ENCODE results near the gene MS4A7. TPM values are rescaled to one million over a fixed set of nuclear protein-coding genes. Genes with fewer than 3 reads are reported as not detected.

The MS4A7 gene, protein sequence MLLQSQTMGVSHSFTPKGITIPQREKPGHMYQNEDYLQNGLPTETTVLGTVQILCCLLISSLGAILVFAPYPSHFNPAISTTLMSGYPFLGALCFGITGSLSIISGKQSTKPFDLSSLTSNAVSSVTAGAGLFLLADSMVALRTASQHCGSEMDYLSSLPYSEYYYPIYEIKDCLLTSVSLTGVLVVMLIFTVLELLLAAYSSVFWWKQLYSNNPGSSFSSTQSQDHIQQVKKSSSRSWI
- 100 to 1,000 TPM in 2 of 4 donors, 10 to 100 TPM in 2; 88.0 to 222 (median 103) TPM for total RNA-seq

DNA sequence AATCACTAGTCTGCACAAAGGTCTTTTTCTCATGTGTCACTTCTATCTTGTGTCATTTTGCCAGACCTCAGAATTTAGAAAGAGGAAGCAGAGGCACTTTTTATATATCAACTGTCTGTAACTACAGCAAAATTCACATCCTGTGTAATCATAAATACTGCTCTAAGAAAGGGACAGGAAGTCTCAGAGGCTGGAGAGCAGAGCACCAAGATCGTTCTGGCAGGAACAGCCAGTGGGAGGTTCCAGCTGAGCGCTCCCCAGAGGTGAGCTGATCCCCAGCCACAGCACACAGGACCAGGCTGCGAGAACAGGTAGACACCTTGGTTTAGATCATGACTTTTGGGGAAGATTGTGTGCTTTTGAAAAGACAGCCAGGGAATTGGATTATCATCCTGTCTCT, at the start of gene MS4A7:
MS4A7 (plus strand) TSS at position 179 of the 400 bp plus-strand sequence. CDS start 4,610 bp downstream, outside the sequence.
- TF ChIP-seq, protein P1, sequence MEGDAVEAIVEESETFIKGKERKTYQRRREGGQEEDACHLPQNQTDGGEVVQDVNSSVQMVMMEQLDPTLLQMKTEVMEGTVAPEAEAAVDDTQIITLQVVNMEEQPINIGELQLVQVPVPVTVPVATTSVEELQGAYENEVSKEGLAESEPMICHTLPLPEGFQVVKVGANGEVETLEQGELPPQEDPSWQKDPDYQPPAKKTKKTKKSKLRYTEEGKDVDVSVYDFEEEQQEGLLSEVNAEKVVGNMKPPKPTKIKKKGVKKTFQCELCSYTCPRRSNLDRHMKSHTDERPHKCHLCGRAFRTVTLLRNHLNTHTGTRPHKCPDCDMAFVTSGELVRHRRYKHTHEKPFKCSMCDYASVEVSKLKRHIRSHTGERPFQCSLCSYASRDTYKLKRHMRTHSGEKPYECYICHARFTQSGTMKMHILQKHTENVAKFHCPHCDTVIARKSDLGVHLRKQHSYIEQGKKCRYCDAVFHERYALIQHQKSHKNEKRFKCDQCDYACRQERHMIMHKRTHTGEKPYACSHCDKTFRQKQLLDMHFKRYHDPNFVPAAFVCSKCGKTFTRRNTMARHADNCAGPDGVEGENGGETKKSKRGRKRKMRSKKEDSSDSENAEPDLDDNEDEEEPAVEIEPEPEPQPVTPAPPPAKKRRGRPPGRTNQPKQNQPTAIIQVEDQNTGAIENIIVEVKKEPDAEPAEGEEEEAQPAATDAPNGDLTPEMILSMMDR (IDR thresholded peaks at IDR 0.05): no peak
- ATAC-seq (ENCODE audit: low FRiP score): no peak
- no peak for DNase-seq (ENCODE audit: low spot score)

DNA sequence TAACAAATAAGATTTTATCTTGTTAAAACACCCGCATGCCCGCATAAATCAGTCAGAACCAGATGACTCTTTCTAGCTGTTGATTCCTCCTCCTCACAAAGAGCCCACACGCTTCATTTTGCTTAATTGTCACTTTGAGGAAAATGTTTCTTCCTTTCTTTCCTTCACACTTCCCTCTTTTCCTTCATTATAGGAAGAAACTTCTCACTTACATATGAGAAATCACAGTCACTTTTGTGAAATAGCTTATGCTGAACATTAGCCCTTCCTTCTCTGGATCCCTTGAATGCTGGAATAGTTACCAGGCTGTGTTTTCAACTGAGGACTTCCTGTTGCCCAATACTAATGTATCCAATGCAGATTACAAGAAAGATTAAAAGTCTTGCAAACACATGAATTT, 45.5 kb upstream of the MS4A7 start:
- no peak for DNase-seq (ENCODE audit: low spot score)
- no peak for ATAC-seq (ENCODE audit: low FRiP score)
- TF ChIP-seq, protein P1 (IDR thresholded peaks at IDR 0.05): no peak

DNA sequence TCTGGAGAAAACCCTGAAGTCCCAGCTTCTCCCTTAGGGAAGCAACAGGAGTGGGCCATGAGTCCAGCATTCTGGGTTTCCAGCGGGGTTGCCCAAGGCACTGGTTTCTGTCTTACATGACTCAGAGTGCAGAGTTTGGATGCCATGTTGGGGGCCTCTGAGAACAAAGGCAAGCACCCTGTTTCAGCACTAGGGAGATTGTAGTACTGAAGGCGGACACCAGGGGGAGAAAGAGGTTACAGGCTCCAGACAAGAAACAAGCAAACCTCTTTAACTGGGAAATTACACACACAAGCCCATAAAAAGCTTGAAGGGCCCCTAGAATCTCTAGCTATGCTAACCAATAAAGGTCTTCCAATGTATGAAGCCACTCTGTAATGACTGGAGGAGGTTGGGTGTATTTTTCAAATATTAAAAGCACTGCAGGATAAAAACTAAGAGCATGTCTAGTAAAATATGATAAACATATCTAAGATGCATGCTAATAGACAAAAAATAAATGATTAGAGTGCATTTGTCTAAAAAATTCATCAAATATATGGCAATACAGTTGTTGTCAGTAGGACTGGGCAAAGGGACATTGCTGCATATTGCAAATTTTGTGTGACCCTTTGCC, 44.2 kb upstream of the MS4A7 start:
- DNase-seq (ENCODE audit: low spot score) (peak; percentile 70), ATAC-seq (ENCODE audit: low FRiP score) (peak; percentile 48)
- TF ChIP-seq, protein P1 (IDR thresholded peaks at IDR 0.05): no peak

DNA sequence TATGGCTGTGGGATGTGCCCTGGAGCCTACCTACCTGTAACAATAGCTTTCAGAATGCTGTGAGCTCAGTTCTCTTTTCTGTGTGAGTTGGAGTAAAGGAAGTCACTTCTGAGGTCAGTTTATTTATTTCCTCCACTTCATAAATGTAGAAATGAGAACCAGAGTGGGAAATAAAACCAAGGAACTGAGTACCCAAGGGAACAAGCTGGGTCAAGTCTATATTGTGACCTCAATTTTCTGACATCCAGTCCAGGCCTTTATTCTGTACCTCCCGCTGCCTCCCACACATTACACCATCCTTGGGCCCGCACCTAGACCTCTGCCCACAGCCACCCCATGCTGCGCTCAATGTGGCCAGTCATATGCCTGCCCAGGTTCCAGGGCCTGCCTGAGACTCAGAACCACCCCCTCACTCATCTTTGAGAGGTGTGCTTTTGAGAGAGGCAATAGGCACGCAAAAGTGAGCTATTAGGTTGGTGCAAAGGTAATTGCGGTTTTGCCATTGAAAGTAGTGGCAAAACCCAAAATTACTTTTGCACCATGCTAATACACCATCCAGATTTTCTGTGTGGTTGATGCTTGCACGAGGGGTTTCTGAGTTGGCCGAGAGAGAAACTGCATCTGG, 41.5 kb upstream of the MS4A7 start:
- DNase-seq (ENCODE audit: low spot score) (no peak), ATAC-seq (ENCODE audit: low FRiP score) (no peak)
- TF ChIP-seq, protein P1 (IDR thresholded peaks at IDR 0.05): no peak

DNA sequence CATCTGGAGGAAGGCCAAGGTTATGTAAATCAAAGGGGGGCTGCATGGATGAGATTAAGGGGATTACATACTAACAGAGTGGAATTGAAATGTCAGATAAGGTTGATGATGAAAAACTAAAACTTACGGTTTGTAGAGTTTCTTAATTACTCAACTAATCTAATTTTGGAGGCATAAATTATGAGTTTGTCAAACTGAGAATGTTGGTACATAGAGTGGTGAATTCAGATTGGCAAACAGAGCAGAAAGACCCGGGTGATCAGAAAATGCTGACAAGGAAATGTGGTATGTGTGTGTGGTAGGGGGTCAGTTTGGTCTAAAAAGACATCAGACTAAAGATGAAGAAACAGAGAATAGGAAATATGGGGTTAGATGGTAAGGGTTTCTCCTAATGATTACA, 40.3 kb upstream of the MS4A7 start:
- DNase-seq (ENCODE audit: low spot score): no peak
- ATAC-seq (ENCODE audit: low FRiP score): no peak
- TF ChIP-seq, protein P1 (IDR thresholded peaks at IDR 0.05): no peak

DNA sequence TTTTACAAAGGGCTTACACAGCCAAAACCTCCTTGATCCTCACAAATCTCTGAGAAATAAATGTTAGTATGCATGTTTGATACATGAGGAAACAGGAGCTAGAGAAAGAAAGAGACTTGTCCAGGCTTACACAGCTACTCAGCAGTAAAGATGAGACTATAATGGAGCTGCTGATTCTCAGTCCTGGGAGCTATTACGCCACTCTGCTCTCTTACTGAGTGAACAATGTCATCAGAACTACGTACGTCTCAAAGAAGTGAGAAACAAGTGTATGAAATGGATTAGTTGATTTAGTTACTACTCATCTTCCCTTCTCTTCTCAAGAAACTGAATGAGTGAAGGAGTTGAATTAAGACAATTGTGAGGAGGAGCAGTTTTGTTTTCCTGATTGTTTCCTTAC, 39.0 kb upstream of the MS4A7 start:
- no peak for DNase-seq (ENCODE audit: low spot score)
- ATAC-seq (ENCODE audit: low FRiP score): no peak
- TF ChIP-seq, protein P1 (IDR thresholded peaks at IDR 0.05): no peak
